CD4-positive, alpha-beta T cell treated with Interleukin-2 at 100 ng/mL for 4 hours (primary cell): ENCODE measurements around the gene PHACTR1.
"Not testable (repeated sequence)": the region's sequence is repeated elsewhere in the genome, so short reads cannot be mapped to it uniquely, and the experiment has no call there.

Experiments
- DNase-seq: peaks from one replicate; pipeline ENCODE4 v3.0.0-alpha.2; 2020; ENCODE audit warnings: low spot score

PHACTR1 gene

DNA sequence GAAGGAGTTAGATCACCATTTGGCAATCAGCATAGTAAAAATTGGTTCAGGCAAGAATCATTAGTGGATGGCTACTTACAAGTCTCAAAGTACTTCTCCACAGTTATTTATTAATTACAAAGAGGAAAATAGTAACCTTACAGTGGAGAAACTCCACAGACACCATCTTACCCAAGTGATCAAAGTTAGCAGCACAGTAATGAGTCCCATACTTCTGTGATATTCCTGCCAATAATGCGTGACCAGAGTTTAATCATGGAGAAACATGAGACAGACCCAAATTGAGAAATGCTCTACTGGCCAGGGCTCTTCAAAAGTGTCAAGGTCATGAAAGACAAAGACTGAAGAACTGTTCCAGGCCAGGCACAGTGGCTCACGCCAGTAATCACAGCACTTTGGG, 602.3 kb downstream of the PHACTR1 start:
- DNase-seq = no peak

DNA sequence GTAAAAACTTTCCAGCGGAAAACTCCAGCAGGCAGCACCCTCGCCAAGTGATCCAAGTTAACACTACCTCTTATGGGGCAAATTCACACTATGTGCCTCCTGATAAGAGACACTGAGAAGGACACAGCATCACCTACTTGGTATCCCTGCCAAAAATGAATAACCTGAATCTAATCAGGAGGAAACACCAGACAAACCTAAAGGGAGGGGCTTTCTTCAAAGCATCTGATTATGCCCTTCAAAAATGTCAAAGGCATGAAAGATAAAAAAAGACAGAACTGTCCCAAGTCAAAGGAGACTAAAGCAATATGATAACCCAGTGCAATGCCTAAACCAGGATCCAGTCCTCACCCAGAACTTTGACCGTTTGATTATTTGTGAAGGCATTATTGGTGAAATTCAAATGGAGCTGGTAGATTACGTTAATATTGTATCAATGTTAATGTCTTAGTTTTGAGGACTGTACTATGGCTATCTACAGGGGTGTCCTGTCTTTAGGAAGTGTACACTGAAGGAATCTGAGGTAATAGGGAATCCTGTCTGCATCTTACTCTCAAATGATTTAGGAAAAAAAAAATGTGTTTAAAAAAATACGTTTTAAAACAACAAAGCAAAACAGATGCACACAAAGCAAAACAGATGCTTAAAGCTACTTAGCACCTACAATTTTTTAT, 603.5 kb downstream of the PHACTR1 start:
- no peak for DNase-seq

DNA sequence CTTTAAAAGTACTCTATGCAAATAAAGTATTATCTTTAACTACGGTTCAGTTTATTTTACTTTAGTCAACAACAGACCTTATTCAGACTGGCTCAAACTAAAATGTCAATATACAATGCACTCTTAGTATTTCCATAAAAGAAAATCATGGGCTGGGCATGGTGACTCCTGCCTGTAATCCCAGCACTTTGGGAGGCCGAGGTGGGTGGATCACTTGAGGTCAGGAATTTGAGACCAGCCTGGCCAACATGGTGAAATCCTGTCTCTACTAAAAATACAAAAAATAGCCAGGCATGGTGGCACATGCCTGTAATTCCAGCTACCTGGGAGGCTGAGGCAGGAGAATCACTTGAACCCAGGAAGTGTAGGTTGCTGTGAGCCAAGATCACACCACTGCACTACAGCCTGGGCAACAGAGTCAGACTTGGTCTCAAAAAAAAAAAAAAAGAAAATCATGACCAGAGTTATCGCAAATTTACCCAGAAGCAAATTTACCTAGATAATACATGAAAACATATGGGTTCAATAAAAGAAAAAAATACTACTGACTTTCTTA, 609.5 kb downstream of the PHACTR1 start:
- DNase-seq = not testable (repeated sequence)

DNA sequence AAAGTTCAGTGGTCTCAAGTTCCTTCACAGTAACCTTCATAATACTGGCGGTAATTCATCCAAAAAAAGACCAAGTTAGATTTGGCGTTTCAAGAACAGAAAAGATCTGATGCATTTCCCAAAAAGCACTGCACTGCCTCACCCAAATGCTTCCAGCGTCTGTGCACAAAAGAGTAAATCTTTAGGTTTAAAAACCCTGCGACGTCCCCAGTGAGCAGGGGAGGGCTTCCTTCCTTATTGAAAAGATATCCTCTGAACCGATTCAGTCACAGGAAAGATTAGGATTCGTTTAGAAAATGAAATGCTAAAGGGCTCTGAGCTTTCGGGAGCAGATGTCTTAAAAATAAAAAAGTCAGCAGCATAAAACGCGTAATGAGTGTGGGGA, 611.1 kb downstream of the PHACTR1 start:
- peak; percentile 13 for DNase-seq

DNA sequence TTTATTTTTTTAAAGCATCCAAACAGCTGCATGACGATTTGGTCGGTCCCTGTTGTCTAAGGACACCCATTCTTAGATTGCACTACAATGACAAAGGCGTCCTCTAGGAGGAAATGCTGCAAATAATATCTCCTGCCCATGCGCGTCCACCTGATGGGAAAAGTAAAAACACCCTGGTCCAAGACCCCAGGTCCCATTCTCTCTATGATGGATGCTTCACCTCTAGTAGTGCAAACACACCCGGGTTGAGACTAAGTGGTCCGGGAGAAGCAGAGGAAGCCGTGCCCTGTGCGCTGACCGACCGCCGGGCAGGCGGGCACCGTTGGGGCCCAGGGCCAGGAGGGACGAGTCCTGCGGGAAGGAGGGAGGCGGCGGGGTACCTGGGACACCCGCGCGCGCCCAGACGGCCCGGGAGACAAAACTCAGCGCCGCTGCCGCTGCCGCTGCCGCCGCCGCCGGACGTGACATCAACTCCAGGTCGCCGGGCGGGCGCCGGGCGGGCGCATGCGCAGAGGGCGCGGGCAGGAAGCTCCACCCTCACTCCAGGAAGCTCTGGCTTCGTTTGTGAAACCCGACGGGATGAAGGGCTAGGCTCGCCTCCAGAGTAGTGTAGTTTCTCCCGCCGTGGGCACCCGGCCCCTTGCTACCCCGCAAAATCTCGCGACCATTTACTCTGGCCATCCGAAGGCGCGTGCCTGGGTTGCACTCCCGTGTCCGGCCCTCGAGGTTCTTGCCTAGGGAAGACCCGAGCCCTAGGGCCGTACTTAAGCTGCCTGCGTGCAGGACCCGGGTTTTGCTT, 611.7 kb downstream of the PHACTR1 start, which contains the start of gene TBC1D7:
Gene TBC1D7 (minus strand): TSS at position 462 of the 799 bp plus-strand sequence. CDS start 1,639 bp downstream, outside the sequence.
- DNase-seq = peak; percentile 94

DNA sequence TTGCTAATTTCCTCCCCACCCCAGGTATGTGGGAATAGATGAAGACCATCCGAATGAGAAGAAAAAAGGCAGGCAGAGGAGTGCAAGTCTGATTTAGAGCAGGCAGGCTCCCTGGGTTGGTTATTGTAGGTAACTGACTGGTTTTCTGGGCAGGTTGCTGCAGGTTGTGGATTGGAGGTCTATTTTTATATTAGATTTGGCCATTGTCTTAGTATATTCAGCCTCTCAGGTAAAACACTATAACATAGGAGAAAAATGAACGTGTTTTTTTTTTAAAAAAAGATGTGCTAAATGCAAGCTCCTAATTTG, 612.3 kb downstream of the PHACTR1 start:
- no peak for DNase-seq

DNA sequence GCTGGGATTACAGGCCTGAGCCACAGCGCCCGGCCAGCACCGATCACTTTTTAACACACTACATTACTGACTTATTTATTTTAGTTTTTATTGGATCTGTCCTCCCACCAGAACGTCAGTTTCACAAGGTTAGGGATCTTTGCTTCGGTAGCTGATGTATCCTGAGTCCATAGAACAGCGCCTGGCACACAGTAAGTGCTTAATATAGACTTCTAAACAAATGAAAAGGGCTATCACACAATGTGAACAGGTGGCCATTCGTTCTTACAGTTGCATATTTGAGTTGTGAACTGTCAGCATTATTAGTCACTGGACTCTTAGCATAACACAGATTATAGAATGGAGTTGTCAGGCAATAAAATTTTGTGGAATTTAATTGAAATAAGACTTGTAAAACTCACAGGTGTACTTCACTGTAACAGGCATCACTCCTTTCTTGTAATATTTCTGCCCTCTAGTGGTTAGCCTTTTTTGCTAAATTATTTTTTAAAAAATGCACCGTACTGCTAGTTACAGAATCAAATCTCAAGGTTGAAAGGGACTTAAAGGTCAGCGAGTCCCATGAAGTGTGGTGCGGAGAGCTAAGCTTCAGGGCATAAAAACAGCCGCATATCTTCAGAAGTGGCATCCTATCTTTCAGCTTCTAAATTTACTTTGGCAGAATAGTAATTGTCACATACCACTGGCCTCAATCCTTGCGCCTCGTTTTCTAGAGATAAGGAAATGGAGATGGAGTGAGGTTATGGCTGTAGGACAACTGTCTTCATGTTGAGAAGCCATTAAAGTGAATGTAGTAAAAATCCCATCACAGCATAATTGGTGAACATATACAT, 615.2 kb downstream of the PHACTR1 start:
- DNase-seq = peak; percentile 59

DNA sequence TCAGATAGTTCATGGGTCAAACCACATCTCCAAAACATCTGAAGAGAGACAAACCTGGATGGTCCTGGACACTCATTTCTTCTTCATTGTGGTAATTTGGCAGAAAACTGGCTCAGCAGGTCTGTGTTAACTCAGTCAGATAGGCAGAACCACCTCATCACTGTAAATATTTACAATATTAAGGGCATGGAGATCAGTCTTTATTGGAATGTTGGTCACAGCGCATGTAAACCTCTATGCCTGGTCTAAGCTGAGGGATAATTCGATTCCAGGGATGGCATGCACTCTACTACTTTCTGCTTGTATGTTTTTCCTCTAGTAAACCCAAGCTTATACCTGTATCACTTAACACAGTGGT, 615.8 kb downstream of the PHACTR1 start:
- no peak for DNase-seq

DNA sequence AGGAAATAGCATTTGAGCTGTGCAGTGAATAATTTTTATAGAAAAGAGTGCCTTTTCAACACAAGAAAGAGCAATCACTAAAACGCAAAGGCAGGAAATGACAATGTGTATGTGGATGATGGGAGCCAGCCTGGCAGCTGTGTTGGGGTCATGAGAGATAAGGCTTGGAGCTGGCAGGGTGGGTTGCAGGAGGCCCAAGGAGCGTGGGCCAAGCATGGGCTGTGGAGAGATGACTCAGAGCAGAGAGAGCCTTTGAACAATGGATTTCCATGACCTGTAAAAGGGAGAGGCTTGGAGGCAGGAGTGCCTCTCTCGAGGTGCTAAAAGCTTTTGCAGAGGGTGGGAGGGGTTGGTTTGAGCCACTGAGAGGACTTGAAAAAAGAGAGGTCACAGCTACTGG, 618.4 kb downstream of the PHACTR1 start:
- DNase-seq = no peak

DNA sequence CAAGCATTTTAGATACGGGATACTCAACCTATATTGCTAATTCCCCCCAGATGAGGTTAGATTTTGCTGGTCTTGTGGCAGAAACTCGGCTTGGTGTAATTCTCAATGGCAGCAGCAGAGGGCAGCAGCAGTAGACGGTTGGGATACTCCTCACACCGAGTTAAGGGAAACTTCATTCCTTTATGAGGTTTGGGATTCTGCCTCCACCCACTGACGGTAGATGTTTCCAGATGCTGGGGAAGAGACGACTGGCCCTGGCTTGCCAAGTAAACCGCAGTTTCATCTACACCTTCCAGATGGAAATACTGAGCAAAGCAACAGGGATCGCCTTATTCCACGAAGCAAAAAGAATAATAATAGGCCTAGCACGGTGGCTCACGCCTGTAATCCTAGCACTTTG, 620.0 kb downstream of the PHACTR1 start:
- peak; percentile 69 for DNase-seq

DNA sequence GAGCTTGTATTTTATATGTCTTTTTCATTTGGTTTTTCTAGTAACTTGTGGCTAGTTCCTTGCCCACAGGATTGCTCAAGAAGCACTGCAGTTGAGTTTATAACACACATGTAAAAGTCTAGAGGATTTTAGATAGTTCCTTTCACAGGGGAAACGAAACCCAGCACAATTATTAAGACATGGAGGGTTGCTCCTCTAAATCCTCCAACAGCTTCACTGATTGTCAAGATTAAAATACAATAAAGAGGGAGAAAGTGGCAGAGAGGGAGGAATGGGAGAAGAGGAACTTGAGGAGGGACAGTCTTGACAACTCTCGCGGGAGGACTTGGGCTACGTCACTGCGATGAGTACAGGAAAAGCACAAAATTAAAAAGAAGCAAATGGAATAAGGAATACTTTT, 621.5 kb downstream of the PHACTR1 start:
- no peak for DNase-seq
